NCI-H2227 (cell line): Measurements from ENCODE around the gene TOP3A.
A peak's percentile ranks its signal among the peaks of the same experiment; 100 is the strongest.
"Not testable (repeated sequence)": the region's sequence is repeated elsewhere in the genome, so short reads cannot be mapped to it uniquely, and the experiment has no call there.

Source experiments
- DNase-seq: peaks from one replicate; lab custom pipeline; 2025; ENCODE audit not compliant: unreplicated experiment; lab: John Stamatoyannopoulos, UW

Gene TOP3A, protein sequence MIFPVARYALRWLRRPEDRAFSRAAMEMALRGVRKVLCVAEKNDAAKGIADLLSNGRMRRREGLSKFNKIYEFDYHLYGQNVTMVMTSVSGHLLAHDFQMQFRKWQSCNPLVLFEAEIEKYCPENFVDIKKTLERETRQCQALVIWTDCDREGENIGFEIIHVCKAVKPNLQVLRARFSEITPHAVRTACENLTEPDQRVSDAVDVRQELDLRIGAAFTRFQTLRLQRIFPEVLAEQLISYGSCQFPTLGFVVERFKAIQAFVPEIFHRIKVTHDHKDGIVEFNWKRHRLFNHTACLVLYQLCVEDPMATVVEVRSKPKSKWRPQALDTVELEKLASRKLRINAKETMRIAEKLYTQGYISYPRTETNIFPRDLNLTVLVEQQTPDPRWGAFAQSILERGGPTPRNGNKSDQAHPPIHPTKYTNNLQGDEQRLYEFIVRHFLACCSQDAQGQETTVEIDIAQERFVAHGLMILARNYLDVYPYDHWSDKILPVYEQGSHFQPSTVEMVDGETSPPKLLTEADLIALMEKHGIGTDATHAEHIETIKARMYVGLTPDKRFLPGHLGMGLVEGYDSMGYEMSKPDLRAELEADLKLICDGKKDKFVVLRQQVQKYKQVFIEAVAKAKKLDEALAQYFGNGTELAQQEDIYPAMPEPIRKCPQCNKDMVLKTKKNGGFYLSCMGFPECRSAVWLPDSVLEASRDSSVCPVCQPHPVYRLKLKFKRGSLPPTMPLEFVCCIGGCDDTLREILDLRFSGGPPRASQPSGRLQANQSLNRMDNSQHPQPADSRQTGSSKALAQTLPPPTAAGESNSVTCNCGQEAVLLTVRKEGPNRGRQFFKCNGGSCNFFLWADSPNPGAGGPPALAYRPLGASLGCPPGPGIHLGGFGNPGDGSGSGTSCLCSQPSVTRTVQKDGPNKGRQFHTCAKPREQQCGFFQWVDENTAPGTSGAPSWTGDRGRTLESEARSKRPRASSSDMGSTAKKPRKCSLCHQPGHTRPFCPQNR

DNA sequence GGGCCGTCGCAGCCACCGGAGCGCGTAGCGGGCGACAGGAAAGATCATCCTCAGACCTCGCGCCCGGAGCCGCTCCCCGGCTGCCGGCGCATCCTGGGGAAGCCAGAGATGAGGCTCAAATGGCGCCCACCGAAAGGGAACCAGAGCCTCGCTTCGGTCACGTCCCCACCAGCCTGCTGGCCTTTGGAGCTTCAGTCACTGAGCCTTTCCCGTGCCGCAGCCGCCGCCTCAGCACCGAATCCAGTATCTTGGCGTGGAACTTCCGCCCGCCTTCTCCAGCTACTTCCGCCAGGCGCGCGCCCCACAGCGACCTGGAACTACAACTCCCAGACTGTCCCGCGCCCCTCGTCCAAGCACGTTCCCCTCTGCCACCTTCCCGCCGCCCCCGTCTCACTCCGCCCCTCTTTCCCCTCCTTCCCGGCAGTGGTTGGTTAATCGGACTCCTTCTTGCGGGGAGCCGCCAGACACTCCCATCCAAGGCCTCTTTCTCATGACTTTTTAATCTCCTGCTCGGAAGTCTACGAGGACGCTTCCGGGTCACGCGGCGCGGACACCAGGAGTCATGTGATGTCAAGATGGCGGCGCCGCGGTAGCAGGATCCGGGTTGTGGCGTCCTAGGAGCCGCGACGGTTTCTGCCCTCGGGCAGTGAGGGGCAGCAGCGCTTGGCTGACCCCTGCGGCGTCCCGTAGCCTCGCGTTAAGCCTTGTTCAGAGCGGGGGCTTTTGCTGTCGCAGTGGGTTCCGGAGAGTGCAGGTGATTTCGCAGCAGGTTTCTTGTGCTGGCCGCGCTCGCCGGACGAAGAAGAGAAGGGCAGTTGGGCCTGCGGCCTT lies at the start of gene TOP3A, which contains the start of gene SMCR8:
TSS of gene TOP3A (minus strand) at position 264 of the 831 bp plus-strand sequence. CDS start at position 48, 216 bp downstream.
TSS of gene SMCR8 (plus strand) at position 563 of the 831 bp plus-strand sequence. CDS start 497 bp downstream, outside the sequence.
- DNase-seq: peak; percentile 97

DNA sequence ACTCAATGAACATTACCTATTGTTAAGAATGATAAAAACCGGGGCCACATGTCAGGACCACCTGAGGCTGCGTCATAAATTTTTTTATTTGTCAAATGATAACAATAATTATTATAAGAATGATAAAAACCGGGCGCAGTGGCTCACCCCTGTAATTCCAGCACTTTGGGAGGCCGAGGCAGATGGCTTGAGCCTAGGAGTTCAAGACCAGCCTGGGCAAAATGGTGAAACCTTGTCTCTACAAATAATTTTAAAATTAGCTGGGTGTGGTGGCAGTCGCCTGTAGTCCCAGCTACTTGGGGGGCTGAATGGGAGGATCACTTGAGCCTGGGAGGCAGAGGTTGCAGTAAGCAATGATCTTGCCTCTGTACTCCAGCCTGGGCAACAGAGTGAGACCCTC lies 49.4 kb upstream of the TOP3A start:
- DNase-seq: no peak

DNA sequence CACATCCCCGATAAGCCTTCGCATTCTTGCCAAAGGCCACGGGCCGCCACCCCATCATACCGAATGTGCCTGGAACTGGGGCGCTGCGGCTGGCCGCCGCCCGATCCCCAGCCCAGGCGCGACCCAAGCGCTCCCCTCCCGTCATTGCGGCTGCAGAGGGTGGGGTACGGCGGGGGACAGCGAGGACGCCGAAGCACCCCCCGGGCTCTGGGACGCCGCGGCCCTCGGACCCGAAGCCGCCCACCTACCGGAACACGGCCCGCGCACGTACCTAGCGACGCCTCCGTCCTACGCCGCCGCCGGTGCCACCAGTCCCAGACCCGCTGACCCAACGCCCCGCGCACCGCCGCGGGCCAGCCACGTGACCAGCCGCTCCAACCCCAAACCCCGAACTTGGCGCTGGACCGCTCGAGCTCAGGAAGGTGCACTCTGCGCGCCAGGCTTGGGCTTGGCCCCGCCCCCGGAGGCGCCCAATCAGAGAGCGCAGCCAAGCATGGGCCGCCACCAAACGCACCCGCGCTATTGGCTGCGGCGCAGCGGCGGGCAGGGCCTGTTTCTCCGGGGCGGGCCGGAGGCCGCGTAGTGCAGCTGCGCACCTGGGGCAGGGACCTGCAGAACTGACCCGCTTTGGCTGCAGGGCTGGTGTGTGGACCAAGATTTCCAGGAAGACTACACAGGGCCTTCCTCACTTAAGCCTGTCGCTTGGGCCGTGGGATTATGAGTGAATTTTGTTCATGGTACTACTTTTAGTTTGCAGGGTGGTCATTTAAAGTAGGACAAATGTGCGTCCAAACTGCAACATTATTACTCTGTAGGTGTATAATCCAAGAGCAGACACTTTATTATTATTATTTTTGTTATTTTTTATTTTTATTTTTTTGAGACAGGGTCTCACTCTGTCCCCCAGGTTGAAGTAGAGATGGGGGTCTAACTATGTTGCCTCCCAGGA lies 48.6 kb upstream of the TOP3A start, which contains the start of gene SHMT1:
TSS of gene SHMT1 (minus strand) at position 450 of the 949 bp plus-strand sequence. CDS start 7,569 bp downstream, outside the sequence.
- DNase-seq: peak; percentile 90

DNA sequence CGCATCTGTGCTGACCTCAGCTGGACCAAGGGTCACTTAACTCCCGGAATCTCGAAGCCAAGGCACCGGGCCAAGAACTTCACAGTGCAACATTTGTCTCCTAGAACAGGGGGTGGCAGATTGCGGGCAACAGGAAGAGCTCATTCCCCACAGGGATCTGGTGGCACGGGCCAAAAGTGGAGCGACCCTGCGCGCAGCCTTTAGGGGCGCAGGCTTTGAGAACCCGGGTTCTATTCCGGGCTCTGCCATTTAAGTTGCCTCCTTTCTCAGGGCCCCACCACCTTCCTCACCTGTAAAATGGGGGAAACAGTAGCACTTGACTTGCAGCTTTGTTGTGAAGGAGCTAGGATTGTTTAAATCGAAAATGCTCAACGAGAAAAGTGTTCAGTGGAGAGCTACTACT lies 47.9 kb upstream of the TOP3A start:
- no peak for DNase-seq

DNA sequence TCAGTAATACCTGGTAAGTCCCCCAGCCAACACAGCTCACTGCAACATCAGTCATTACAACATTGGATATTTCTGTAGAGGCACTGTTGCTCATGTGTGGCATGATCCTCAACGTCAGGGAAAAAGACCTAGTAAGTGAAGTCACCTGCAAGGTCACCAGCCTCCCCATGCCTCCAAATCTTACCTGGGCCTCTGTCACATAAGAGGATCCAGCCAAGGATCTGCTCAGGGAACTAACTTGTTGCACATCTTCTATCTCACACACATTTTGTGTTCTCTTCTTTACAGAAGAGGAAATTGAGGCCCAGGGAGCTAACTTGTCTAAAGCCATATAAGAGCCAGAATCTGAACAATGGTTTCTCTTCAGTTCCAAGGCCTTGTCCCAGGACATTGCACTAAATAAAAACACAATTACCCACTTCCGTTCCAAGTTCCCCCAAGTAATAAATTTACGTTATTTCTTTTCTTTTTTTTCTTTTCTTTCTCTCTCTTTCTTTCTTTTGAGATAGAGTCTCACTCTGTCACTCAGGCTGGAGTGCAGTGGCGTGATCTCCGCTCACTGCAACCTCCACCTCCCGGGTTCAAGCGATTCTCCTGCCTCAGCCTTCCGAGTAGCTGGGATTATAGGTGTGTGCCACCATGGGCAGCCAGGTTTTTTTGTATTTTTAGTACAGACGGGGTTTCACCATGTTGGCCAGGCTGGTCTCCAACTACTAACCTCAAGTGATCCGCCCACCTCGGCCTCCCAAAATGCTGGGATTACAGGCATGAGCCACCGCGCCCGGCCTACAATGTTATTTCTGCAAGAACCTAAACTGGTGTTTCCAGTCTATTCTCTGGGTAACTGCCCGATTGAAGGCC lies 47.3 kb upstream of the TOP3A start:
- no peak for DNase-seq

DNA sequence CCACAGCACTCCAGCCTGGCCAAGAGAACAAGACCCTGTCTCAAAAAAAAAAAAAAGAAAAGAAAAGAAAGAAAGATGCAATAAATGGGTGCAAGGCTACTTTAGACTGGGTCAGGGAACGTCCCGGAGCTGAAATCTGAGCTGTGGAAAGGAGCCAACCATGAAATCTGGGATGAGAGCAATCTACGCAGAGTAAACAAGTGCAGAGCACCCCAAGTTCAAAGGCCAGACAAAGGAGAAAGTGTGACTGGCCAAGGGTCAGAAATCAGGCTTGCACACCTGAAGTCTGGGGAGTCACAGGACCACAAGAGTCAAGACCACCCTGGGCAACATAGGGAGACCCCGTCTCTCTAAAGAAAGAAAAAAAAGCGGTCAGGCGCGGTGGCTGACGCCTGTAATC lies 45.7 kb upstream of the TOP3A start:
- no peak for DNase-seq

DNA sequence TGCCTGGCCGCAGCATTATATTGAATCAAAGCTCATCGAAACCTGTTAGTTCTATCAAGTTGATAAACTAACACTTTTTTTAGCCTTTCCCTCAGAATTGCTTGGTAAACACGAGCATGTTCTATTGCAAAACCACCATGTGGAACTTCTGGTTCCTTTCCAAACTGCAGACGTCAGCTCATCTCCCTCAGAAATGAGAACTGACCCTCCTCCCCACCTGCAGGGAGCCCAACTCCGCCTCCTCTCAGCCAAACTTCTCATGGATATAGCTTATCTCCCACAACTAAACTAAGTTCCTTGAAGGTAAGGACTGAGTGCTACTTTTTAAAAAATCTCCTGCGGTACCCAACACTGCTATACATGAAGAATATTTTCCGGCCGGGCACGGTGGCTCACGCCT lies 41.8 kb upstream of the TOP3A start:
- no peak for DNase-seq

DNA sequence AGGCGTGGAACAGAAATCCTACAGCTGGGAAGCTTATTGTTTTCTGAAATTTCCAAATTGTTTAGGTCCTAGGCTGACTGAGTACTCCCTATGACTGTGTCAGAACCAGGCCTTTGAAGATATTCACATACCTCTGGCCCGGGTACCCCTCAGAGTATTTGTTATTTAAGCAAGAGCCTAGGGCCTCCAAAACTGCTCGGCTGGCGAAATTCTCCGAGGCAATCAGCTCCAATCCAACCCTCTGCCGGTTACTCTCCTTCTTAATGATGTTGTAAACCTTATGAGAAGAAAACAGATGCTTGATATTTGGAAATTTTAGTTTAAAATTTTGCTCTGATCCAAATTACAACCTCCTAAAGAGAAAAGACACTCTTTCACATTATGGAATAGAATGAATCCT lies 38.7 kb upstream of the TOP3A start:
- no peak for DNase-seq

DNA sequence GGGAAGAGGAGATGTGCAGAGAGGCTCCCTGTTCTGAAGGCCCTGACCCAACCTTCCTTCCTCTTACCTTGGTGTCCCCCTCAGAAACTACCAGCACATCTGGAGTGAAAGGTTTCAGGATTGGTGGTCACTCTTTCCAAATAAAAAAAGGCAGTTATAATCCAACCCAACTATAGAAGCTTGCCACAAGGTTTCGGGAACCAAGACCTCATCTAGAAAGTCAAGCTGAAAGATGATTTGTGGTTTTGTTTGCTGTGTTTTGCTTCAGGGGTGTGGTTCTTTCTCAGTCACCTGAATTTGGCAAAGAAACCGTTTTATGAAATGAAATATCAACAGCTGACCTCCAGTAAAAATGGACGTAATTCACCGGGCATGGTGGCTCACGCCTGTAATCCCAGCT lies 29.2 kb upstream of the TOP3A start:
- DNase-seq: no peak

DNA sequence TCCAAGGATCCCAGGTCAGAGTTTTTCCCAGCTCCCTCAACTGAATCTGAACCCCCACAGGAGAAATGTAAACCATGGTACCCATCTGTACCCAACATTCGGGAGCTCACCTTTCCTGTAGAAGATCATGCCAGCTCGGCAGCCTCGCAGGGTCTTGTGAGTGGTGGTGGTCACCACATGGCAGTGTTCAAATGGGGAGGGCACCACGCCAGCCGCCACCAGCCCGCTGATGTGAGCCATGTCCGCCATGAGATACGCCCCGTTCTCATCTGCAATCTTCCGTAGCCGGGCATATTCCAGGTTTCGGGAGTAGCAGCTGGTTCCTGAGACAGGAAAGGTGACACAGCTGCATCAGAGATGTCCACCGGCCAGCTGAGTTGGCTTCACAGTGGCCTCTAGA lies 25.1 kb upstream of the TOP3A start:
- DNase-seq: no peak

DNA sequence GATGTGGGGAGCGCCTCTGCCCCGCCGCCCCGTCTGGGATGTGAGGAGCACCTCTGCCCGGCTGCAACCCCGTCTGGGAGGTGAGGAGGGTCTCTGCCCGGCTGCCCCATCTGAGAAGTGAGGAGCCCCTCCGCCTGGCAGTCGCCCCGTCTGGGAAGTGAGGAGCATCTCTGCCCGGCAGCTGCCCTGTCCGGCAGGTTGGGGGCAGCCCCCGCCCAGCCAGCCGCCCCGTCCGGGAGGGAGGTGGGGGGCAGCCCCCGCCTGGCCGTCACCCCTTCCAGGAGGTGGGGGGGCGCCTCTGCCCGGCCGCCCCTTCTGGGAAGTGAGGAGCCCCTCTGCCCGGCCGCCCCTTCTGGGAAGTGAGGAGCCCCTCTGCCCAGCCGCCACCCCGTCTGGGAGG lies 23.4 kb upstream of the TOP3A start:
- DNase-seq: not testable (repeated sequence)

DNA sequence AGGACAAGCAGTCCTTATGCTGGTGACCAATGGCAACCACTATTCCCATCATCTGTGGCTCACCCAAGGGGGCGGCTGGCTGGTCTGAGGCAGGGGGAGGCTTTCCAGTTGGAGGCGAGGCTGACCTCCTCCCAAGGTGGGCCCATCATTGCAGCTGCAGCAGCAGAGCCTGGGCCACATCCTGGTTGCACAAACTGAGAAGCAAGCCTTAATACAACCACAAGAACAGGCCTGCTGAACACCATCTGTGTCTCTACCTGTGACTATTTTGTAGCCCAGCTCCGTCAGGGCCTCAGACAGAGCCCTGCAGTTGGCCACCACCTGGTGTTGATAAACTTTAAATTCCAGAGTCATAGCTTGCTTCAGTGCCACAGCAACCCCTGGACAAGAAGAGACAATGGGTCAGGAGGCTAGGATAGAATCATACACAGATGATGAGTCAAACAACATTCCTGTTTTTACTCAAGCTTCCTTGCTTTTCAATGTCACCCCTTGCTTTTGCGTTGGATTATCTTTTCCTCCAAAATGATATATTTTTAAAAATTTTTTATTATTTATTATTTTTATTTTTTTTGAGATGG lies 18.2 kb upstream of the TOP3A start:
- DNase-seq: no peak

DNA sequence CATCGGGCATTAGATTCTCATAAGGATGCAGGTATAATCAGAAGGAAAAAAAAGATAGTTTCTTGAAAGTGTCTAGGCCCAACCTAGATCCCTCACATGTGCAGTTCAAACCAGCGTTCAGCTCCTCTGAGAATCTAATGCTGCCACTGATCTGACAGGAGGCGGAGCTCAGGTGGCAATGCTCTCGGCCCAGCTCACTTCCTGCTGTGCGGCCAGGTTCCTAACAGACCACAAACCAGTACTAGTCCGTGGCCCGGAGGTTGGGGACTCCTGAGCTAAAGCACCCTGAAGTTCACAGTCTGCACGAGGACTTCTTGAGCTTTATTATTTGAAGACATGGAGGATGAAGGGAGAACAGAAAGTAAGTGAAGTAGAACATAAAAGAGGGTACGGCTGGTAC lies 17.1 kb upstream of the TOP3A start:
- DNase-seq: no peak

DNA sequence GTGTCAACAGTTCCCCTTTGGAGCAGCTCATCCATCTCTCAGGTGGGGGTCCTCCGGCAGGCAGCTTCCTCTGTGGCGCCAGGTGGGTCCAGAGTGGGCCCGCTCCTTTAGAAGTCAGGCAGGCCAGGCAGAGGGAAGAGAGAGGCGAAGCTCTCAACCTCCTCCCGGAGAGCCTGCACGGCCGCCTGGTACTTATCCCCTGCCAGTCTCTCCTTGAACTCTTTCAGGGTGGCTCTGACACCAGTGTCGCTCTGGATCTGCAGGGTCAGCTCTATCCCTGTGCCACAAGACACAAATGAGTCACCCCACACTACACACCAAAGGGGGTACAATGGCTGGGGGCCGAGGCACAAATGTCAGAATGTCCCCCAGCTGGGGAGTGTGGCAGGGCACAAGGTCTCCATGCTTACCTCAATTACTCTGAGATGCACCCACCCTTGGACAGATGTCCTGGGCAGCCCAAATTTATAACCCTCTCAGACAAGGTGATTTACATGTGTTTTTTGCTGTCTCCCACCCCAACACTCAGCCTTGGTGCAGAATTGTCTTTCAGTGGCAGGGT lies 13.9 kb upstream of the TOP3A start:
- DNase-seq: no peak

DNA sequence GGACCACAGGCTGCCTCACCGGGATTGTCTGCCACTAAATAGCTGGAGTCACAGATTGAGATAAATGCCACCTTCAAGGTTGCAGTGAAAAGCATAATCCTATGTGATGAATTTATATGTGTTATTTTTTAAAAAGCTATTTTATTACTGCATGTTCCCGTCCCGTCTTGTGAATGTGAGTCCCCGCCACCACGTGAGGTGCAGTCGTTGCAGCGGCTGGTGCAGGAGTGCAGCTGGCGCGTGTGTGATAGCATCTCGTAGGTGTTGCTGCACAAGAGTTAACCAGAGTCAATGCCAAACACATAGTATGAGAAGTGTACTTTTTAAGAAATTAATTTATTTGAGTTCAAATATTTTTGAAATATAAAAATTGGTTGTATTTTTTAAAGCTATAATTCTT lies 12.8 kb upstream of the TOP3A start:
- DNase-seq: peak; percentile 29

DNA sequence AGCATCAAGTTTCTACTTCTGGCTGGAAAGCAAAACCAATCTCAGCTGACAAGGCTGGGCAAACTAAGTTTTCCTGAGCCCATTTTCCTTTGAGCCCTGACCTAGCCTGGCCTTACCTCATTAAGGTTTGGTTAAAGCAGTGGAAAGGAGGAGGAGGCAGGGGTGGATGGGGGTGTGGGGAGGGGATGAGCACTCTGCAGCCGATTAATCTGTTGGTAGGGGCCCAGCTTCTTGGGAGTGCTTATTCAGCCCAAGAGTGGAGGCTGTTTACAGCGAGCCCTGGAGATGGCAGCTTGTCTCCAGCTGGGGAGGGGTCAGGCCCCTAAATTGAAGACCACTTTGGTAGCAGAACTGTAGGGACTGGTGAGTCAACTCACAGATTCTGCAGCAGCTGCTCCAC lies 12.3 kb upstream of the TOP3A start:
- DNase-seq: peak; percentile 47

DNA sequence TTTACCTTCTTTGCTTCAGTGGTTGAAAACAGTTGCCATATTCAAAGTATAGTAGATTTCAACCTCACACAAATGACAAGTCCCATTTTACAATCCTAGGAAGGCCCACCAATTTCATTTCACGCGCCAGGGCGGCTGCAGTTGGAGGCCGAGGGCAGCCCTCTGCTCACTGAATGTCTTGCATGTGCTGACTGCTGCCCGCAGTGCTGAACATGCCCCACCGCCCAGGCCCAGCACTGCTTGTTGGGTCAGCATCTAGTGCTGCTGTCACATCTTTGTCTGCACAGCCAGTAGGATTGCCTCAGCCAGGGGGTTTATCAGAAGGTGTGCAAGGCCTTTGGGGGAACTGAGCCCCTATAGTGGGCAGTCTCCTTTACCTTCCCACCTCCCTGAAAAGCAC lies 11.8 kb upstream of the TOP3A start:
- DNase-seq: no peak

DNA sequence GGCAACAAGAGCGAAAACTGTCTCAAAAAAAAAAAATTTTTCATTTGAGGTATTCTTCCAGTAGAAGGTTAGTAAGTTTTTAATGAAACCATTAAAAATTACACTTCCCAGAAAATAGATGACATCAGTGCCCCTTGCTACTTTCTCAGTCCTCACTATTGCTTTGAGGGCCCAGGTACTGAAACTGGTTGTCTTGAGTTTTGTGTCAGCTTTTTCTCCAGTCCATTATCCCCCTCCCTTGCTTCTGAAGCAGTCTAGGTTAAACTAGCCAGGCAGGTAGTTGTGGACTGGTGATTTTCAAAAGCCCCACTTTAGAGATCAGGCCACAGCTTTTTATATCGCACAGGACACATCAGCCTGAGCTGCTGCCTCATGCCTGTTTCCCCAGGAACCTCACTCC lies 11.2 kb upstream of the TOP3A start:
- no peak for DNase-seq
